Embryonic facial prominence (tissue), 1 donor: ENCODE measurements around the gene DDI1.

Experiments used
- DNase-seq: peaks from one replicate; pipeline ENCODE4 v3.0.0-alpha.2; 2016; ENCODE audit errors: extremely low spot score

Gene DDI1

DNA sequence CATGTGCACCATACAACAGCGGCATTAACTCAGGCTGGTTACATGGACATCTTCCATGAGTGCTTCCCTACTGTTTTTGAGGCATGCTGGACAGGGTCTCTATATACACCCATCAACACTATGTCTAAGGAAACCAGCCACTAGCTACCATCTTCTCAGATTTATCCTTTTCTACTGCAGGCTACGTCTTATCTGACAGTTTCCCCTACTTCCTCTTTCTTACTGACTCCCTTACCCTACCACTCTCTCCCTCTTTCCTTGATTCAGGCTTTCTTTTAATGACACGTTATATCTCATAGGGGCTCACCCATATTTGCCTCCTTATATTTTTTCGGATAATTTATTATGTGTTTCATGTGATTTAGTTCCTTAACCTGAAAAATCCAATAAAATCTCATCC lies 41.8 kb downstream of the DDI1 start:
- DNase-seq, result no peak

DNA sequence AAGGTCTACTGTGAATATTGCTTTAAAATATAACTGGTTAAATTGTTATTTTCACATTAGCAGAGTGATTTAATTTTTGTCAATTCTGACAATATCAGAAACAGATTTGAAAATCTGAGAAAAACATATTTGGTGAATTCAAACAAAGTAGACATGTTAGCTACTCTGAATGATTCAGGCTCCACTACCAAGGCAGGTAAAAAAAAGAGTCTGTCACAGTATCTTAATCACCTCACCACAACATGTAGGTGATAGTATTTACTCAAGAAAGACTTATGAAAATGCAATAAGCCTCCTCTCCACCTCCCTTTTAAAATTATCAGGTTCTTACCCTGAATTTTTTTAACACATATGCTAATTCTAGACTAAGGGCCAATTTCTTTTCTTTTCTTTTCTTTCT lies 42.6 kb downstream of the DDI1 start:
- no peak for DNase-seq

DNA sequence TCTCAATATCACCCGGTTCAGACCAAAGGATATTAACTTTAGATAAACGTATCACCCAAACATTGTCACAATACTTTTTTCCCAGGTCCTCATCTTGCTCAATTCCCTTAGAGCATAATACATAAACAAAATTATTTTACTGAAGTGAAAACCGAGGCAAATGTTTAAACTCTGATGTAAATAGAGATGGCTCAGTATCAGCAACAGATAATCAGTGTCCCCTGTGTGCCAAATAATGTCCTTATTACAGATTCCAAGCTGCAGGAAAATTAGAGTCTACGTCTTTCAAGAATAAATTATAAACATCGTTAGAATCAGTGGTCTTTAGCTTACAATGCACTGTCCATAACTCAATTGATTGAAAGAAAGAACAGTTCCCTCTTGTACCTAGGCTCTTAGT lies 50.2 kb downstream of the DDI1 start:
- DNase-seq, result no peak
